Caco-2 (cell line): ENCODE data around the gene OR56A4. TPM values are rescaled to one million over a fixed set of nuclear protein-coding genes. Genes with fewer than 3 reads are reported as not detected.
"Not testable (repeated sequence)": the region's sequence is repeated elsewhere in the genome, so short reads cannot be mapped to it uniquely, and the experiment has no call there.

Source experiments
- BruUV-seq: library from RNA; stranded (reverse); fragments of 400-500 nt; replicated peaks from 2 replicates; lab custom pipeline; 2021; lab: Mats Ljungman, UMichigan
- CTCF ChIA-PET: fragments of 300-600 bp; sonication (Branson Sonifier 250); formaldehyde crosslinking; loops from one replicate; lab custom pipeline; 2022; ENCODE audit warnings: antibody characterized with exemption; lab: Charles Lee
- POLR2A ChIA-PET: fragments of 300-600 bp; sonication (Branson Sonifier 250); formaldehyde crosslinking; loops from one replicate; lab custom pipeline; 2022; ENCODE audit warnings: antibody characterized with exemption; lab: Charles Lee
- DNase-seq, 2 experiments: peaks; one replicate each; pipeline versions ENCODE4 v3.0.0 to v3.0.0-alpha.2; 2020 to 2022
- H3K27me3 ChIP-seq: replicated peaks from 2 replicates; pipeline ENCODE4 v1.6.0; 2011; ENCODE audit warnings: low read length; ENCODE audit not compliant: control insufficient read depth, insufficient read depth
- H3K36me3 ChIP-seq: 2 replicates; pipeline ENCODE4 v1.5.1; 2011; ENCODE audit warnings: low read length; ENCODE audit not compliant: control insufficient read depth, insufficient read depth
- H3K4me1 ChIP-seq: fragments of 250-450 bp; sonication (Bioruptor Pico); 2 replicates; pipeline ENCODE4 v1.5.1; 2020; ENCODE audit warnings: mild to moderate bottlenecking
- H3K4me3 ChIP-seq: 2 replicates; pipeline ENCODE4 v1.5.1; 2011; ENCODE audit warnings: low read depth, mild to moderate bottlenecking, control low read depth, low read length
- H3K9me3 ChIP-seq: fragments of 250-450 bp; sonication (Bioruptor Pico); 2 replicates; pipeline ENCODE4 v1.5.1; 2020; ENCODE audit warnings: mild to moderate bottlenecking, moderate library complexity
- H3K27ac Mint-ChIP-seq: one replicate; pipeline ENCODE4 v1.8.0; 2022; ENCODE audit warnings: mixed read lengths; ENCODE audit not compliant: unreplicated experiment
- H3K27me3 Mint-ChIP-seq: one replicate; pipeline ENCODE4 v1.8.0; 2022; ENCODE audit warnings: mixed read lengths; ENCODE audit not compliant: insufficient read depth, unreplicated experiment
- H3K36me3 Mint-ChIP-seq: one replicate; pipeline ENCODE4 v1.8.0; 2022; ENCODE audit warnings: mild to moderate bottlenecking, mixed read lengths; ENCODE audit not compliant: insufficient read depth, unreplicated experiment
- H3K4me1 Mint-ChIP-seq: one replicate; pipeline ENCODE4 v1.8.0; 2022; ENCODE audit warnings: low read depth, mixed read lengths; ENCODE audit not compliant: unreplicated experiment
- H3K4me3 Mint-ChIP-seq: one replicate; pipeline ENCODE4 v1.8.0; 2022; ENCODE audit warnings: mild to moderate bottlenecking, moderate library complexity, mixed read lengths; ENCODE audit not compliant: unreplicated experiment
- H3K9me3 Mint-ChIP-seq: one replicate; pipeline ENCODE4 v1.8.0; 2022; ENCODE audit warnings: mixed read lengths; ENCODE audit not compliant: unreplicated experiment
- intact Hi-C: fragments of 100-400 bp; cut with micrococcal nuclease; formaldehyde crosslinking; loops from one replicate; pipeline ENCODE4 v1.10.0; 2022; ENCODE audit not compliant: unreplicated experiment
- total RNA-seq: library from RNA; stranded (reverse); gene quantifications from 2 replicates; pipeline ENCODE4 v1.2.3, GENCODE V29; 2022
- TF ChIP-seq, protein P1 (sequence below), 2 experiments: fragments of 200-600 bp in 1 of 2; IDR thresholded peaks; 1 replicate in 1 of 2; 2 replicates in 1 of 2; pipeline versions ENCODE4 v1.5.1 to v1.8.0; 2011 to 2022; ENCODE audit warnings: antibody characterized with exemption in 1 of 2, control low read depth in 1 of 2, inconsistent platforms in 1 of 2, low read depth in 1 of 2, low read length in 1 of 2, mild to moderate bottlenecking in 1 of 2, moderate library complexity in 1 of 2; ENCODE audit not compliant: insufficient read depth in 1 of 2, severe bottlenecking in 1 of 2, unreplicated experiment in 1 of 2

Gene OR56A4
- total RNA-seq, 1 experiment from 2014 or later, result not detected

DNA sequence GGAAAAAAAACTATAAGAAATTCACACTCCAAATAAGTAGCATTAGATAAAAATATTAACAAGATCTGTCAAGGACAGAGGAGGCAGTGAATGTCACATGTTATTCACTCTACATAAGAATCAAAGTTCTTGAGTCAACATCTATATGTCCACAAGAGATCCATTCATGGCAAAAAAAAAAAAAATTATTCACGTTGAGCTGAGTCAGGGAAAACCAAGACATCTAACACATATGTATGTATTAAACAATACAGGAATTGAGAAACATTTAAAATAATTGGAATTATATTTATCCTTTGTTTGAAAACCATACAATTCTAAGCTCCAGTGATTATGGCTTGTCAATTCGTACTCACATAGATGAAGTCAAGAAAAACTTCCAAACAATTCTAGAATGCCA lies 39.8 kb downstream of the OR56A4 start:
- Histone ChIP-seq H3K4me1 (no peaks in the 10 kb centered on the region), H3K9me3 (no peaks in the 10 kb centered on the region), H3K4me3 (no peak overlapping the region), H3K27me3 (no peaks in the 10 kb centered on the region; the same call in 1 of the 2 replicates), H3K36me3 (no peaks in the 10 kb centered on the region)
- POLR2A ChIA-PET, result no interaction called here
- Mint-ChIP-seq H3K27ac (no peak overlapping the region), H3K36me3 (no peaks in the 10 kb centered on the region), H3K4me3 (no peak overlapping the region), H3K27me3 (peaks cover 8% of the 10 kb centered on the region), H3K9me3 (peaks cover 20% of the 10 kb centered on the region), H3K4me1 (no peaks in the 10 kb centered on the region)
- CTCF ChIA-PET, result no interaction called here
- no TSS peak for BruUV-seq
- intact Hi-C loops, result no loop called here
- no peak for DNase-seq
- TF ChIP-seq, protein P1, sequence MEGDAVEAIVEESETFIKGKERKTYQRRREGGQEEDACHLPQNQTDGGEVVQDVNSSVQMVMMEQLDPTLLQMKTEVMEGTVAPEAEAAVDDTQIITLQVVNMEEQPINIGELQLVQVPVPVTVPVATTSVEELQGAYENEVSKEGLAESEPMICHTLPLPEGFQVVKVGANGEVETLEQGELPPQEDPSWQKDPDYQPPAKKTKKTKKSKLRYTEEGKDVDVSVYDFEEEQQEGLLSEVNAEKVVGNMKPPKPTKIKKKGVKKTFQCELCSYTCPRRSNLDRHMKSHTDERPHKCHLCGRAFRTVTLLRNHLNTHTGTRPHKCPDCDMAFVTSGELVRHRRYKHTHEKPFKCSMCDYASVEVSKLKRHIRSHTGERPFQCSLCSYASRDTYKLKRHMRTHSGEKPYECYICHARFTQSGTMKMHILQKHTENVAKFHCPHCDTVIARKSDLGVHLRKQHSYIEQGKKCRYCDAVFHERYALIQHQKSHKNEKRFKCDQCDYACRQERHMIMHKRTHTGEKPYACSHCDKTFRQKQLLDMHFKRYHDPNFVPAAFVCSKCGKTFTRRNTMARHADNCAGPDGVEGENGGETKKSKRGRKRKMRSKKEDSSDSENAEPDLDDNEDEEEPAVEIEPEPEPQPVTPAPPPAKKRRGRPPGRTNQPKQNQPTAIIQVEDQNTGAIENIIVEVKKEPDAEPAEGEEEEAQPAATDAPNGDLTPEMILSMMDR (IDR thresholded peaks at IDR 0.05; ENCODE audit: insufficient read depth in 1 of 2, low read depth in 1 of 2, low read length in 1 of 2, severe bottlenecking in 1 of 2, unreplicated experiment in 1 of 2), result no peak

DNA sequence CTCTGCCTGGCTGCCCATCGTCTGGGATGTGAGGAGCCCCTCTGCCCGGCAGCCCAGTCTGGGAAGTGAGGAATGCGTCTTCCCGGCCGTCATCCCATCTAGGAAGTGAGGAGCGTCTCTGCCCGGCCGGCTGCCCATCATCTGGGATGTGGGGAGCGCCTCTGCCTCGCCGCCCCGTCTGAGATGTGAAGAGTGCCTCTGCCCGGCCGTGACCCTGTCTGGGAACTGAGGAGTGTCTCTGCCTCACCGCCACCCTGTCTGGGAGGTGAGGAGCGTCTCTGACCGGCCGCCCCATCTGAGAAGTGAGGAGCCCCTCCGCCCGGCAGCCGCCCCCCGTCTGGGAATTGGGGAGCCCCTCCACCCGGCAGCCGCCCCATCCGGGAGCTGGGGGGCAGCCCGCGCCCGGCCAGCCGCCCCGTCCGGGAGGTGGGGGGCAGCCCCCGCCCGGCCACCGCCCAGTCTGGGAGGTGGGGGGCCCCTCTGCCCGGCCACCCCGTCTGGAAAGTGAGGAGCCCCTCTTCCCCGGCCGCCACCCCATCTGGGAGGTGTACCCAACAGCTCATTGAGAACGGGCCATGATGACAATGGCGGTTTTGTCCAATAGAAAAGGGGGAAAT lies 45.9 kb downstream of the OR56A4 start:
- H3K4me1 ChIP-seq, H3K4me3 Mint-ChIP-seq, BruUV-seq, H3K27ac Mint-ChIP-seq, H3K27me3 Mint-ChIP-seq, POLR2A ChIA-PET, intact Hi-C loops, DNase-seq, H3K4me1 Mint-ChIP-seq, H3K27me3 ChIP-seq, CTCF ChIA-PET, H3K4me3 ChIP-seq, H3K36me3 Mint-ChIP-seq, H3K36me3 ChIP-seq: not testable (repeated sequence)
- peaks cover 12% of the 10 kb centered on the region; the same call in 1 of the 2 replicates for H3K9me3 ChIP-seq
- H3K9me3 Mint-ChIP-seq, result peaks cover 17% of the 10 kb centered on the region

DNA sequence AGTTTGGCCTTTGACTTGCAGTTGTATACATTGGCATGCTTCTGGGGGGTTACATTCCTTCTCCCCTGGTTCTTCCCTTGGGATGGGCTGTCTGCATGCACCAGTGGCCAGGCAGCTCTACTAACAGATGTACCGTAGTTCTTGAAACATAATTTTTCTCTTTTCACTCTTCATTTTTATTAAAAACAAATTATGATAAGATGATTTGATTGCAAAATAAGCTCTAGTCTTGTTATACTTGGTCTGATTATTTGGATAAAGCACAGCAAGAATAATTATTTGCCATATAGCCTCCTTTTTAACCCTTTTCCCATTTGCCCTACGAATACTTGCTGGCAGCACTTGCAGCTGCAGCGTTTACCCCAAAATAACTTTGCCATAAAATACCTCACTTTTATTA lies 51.2 kb downstream of the OR56A4 start:
- Mint-ChIP-seq H3K4me3 (no peak overlapping the region), H3K27me3 (peaks cover 3% of the 10 kb centered on the region), H3K36me3 (no peaks in the 10 kb centered on the region), H3K27ac (no peak overlapping the region), H3K9me3 (no peaks in the 10 kb centered on the region), H3K4me1 (no peaks in the 10 kb centered on the region)
- H3K4me1 ChIP-seq, result no peaks in the 10 kb centered on the region
- ChIA-PET POLR2A (no interaction called here), CTCF (no interaction called here)
- no peaks in the 10 kb centered on the region for H3K27me3 ChIP-seq
- H3K4me3 ChIP-seq, result no peak overlapping the region
- no peak for DNase-seq
- TF ChIP-seq, protein P1 (IDR thresholded peaks at IDR 0.05; ENCODE audit: insufficient read depth in 1 of 2, low read depth in 1 of 2, low read length in 1 of 2, severe bottlenecking in 1 of 2, unreplicated experiment in 1 of 2), result no peak
- no TSS peak for BruUV-seq
- H3K9me3 ChIP-seq, result peaks cover 12% of the 10 kb centered on the region; the same call in 1 of the 2 replicates
- intact Hi-C loops, result no loop called here
- H3K36me3 ChIP-seq, result no peaks in the 10 kb centered on the region

Other genes with a start within 250 kb of the OR56A4 start
- gene OR52N5, start 223.6 kb downstream of the OR56A4 start, total RNA-seq, result not detected in 2 replicates
- gene OR52N1, start 215.7 kb downstream of the OR56A4 start, total RNA-seq, result not detected in 2 replicates
- gene OR52N2, start 198.0 kb downstream of the OR56A4 start, total RNA-seq, result not detected in 2 replicates
- not detected in 2 replicates for gene OR52E6, start 165.0 kb downstream of the OR56A4 start, total RNA-seq
- not detected in 2 replicates for gene OR52E8, start 149.3 kb downstream of the OR56A4 start, total RNA-seq
- not detected in 2 replicates for gene OR52E4, start 126.3 kb downstream of the OR56A4 start, total RNA-seq
- gene OR52E5, start 113.7 kb downstream of the OR56A4 start, total RNA-seq, result not detected in 2 replicates
- not detected in 2 replicates for gene OR56A3, start 64.7 kb downstream of the OR56A4 start, total RNA-seq
- gene OR56A5, start 38.5 kb downstream of the OR56A4 start, total RNA-seq, result not detected in 2 replicates
- not detected in 2 replicates for gene OR52L1, start 20.0 kb downstream of the OR56A4 start, total RNA-seq
- gene OR56A1, start 23.8 kb upstream of the OR56A4 start, total RNA-seq, result not detected in 2 replicates
- not detected in 2 replicates for gene OR56B4, start 100.7 kb upstream of the OR56A4 start, total RNA-seq
- not detected in 2 replicates for gene OR52B2, start 163.4 kb upstream of the OR56A4 start, total RNA-seq
- gene OR52W1, start 192.3 kb upstream of the OR56A4 start, total RNA-seq, result not detected in 2 replicates
- not detected in 2 replicates for gene C11orf42, start 198.6 kb upstream of the OR56A4 start, total RNA-seq
- 26.8 and 27.8 TPM in 2 replicates for gene FHIP1B, start 227.7 kb upstream of the OR56A4 start, total RNA-seq
- 0.56 TPM in 1 of 2 replicates, not detected in the other for gene CNGA4, start 232.1 kb upstream of the OR56A4 start, total RNA-seq